Duodenal mucosa (tissue), 2 donors: ENCODE data around the gene PRR29.
A peak's percentile ranks its signal among the peaks of the same experiment; 100 is the strongest.
"Not testable (repeated sequence)": the region's sequence is repeated elsewhere in the genome, so short reads cannot be mapped to it uniquely, and the experiment has no call there.

Experiments used
- H3K27ac ChIP-seq: one replicate; pipeline ENCODE4 v1.7.0; 2013; ENCODE audit warnings: low read depth, low read length
- H3K27me3 ChIP-seq, 2 donors: one replicate each; pipeline ENCODE4 v1.7.0; 2013; ENCODE audit warnings: low read length in 2 of 2, control low read depth in 1 of 2; ENCODE audit not compliant: insufficient read depth in 2 of 2, control insufficient read depth in 1 of 2
- H3K36me3 ChIP-seq, 2 donors: one replicate each; pipeline ENCODE4 v1.7.0; 2013; ENCODE audit warnings: low read length in 2 of 2, control low read depth in 1 of 2; ENCODE audit not compliant: insufficient read depth in 2 of 2, control insufficient read depth in 1 of 2
- H3K4me1 ChIP-seq, 2 donors: one replicate each; pipeline ENCODE4 v1.7.0; 2013; ENCODE audit warnings: low read length in 2 of 2, control low read depth in 1 of 2; ENCODE audit not compliant: insufficient read depth in 2 of 2, control insufficient read depth in 1 of 2
- H3K4me3 ChIP-seq, 2 donors: one replicate each; pipeline ENCODE4 v1.7.0; 2013; ENCODE audit warnings: low read length in 2 of 2, low read depth in 1 of 2
- H3K9ac ChIP-seq, 2 donors: one replicate each; pipeline ENCODE4 v1.7.0; 2013; ENCODE audit warnings: low read length in 2 of 2, low read depth in 1 of 2
- H3K9me3 ChIP-seq, 2 donors: one replicate each; pipeline ENCODE4 v1.7.0; 2013; ENCODE audit warnings: low read length in 2 of 2, control low read depth in 1 of 2; ENCODE audit not compliant: control insufficient read depth in 1 of 2

Gene PRR29

GRCh38 chr17:63974594-63975192 is 23.5 kb upstream of the PRR29 start:
- Histone ChIP-seq H3K27ac (no peak overlapping the region), H3K36me3 (no peaks in the 10 kb centered on the region), H3K4me3 (no peak overlapping the region), H3K9ac (no peak overlapping the region), H3K4me1 (no peaks in the 10 kb centered on the region), H3K27me3 (no peaks in the 10 kb centered on the region), H3K9me3 (no peaks in the 10 kb centered on the region)

GRCh38 chr17:63975541-63976092 is 22.5 kb upstream of the PRR29 start:
- no peaks in the 10 kb centered on the region for H3K4me1 ChIP-seq
- H3K9me3 ChIP-seq, result no peaks in the 10 kb centered on the region
- H3K27me3 ChIP-seq, result no peaks in the 10 kb centered on the region
- H3K36me3 ChIP-seq, result no peaks in the 10 kb centered on the region
- no peak overlapping the region for H3K9ac ChIP-seq
- H3K4me3 ChIP-seq, result no peak overlapping the region
- no peak overlapping the region for H3K27ac ChIP-seq

- Histone ChIP-seq H3K4me3 (no peak overlapping the region), H3K9me3 (no peaks in the 10 kb centered on the region), H3K4me1 (no peaks in the 10 kb centered on the region), H3K9ac (no peak overlapping the region), H3K36me3 (no peaks in the 10 kb centered on the region), H3K27ac (no peak overlapping the region), H3K27me3 (no peaks in the 10 kb centered on the region)
Measured at GRCh38 chr17:63976702-63977101, 21.4 kb upstream of the PRR29 start.

- Histone ChIP-seq H3K4me1 (no peaks in the 10 kb centered on the region), H3K27ac (no peak overlapping the region)
Measured at GRCh38 chr17:63978272-63979200, 19.6 kb upstream of the PRR29 start.

GRCh38 chr17:63982641-63983040 is 15.5 kb upstream of the PRR29 start:
- H3K36me3 ChIP-seq, H3K27ac ChIP-seq, H3K9ac ChIP-seq: not testable (repeated sequence)

More at GRCh38 chr17:63978272-63979200, 19.6 kb upstream of the PRR29 start:
- Histone ChIP-seq H3K9me3 (peaks cover 0 to 2% of the 10 kb centered on the region in 2 donors), H3K9ac (no peak overlapping the region), H3K36me3 (no peaks in the 10 kb centered on the region), H3K27me3 (no peaks in the 10 kb centered on the region), H3K4me3 (no peak overlapping the region)

GRCh38 chr17:63983320-63983719 is 14.8 kb upstream of the PRR29 start:
- Histone ChIP-seq H3K36me3 (no peaks in the 10 kb centered on the region), H3K9me3 (peaks cover 0 to 2% of the 10 kb centered on the region in 2 donors), H3K9ac (no peak overlapping the region), H3K4me1 (peaks cover 7 to 17% of the 10 kb centered on the region in 2 donors), H3K4me3 (no peak overlapping the region), H3K27ac (no peak overlapping the region), H3K27me3 (no peaks in the 10 kb centered on the region)

More at GRCh38 chr17:63982641-63983040, 15.5 kb upstream of the PRR29 start:
- H3K4me3 ChIP-seq, H3K9me3 ChIP-seq, H3K27me3 ChIP-seq: not testable (repeated sequence)
- H3K4me1 ChIP-seq, result peaks cover 7 to 17% of the 10 kb centered on the region in 2 donors

- Histone ChIP-seq H3K9ac (no peak overlapping the region), H3K4me1 (peaks cover 7 to 17% of the 10 kb centered on the region in 2 donors), H3K36me3 (no peaks in the 10 kb centered on the region), H3K9me3 (peaks cover 0 to 2% of the 10 kb centered on the region in 2 donors), H3K27ac (no peak overlapping the region), H3K4me3 (no peak overlapping the region), H3K27me3 (no peaks in the 10 kb centered on the region)
Measured at GRCh38 chr17:63984236-63984635, 13.9 kb upstream of the PRR29 start.

- Histone ChIP-seq H3K27ac (peak overlapping the region; percentile 5), H3K9ac (no peak overlapping the region), H3K9me3 (peaks cover 0 to 2% of the 10 kb centered on the region in 2 donors), H3K4me3 (no peak overlapping the region), H3K36me3 (no peaks in the 10 kb centered on the region), H3K27me3 (peaks cover 0 to 4% of the 10 kb centered on the region in 2 donors), H3K4me1 (peaks cover 7 to 17% of the 10 kb centered on the region in 2 donors)
Measured at GRCh38 chr17:63984651-63985386, 13.3 kb upstream of the PRR29 start.

GRCh38 chr17:63985387-63986140 is 12.6 kb upstream of the PRR29 start:
- Histone ChIP-seq H3K27me3 (peaks cover 0 to 6% of the 10 kb centered on the region in 2 donors), H3K9ac (no peak overlapping the region), H3K27ac (peak overlapping the region; percentile 10), H3K4me1 (peaks cover 7 to 17% of the 10 kb centered on the region in 2 donors), H3K9me3 (peaks cover 0 to 2% of the 10 kb centered on the region in 2 donors), H3K4me3 (no peak overlapping the region), H3K36me3 (no peaks in the 10 kb centered on the region)
